Lung microvascular endothelial cell (primary cell): Measurements from ENCODE around the gene KIF25. TPM values are rescaled to one million over a fixed set of nuclear protein-coding genes. Genes with fewer than 3 reads are reported as not detected.
"Not testable (repeated sequence)": the region's sequence is repeated elsewhere in the genome, so short reads cannot be mapped to it uniquely, and the experiment has no call there.

Experiments
- DNase-seq, 2 donors: peaks; one replicate each; pipeline versions ENCODE4 v3.0.0 to v3.0.0-alpha.2; 2010; ENCODE audit warnings: low read depth in 2 of 2
- total RNA-seq: library from RNA; depleted of rRNA; stranded (reverse); fragments of >200 nt; gene quantifications from 2 replicates; pipeline ENCODE4 v1.2.1, GENCODE V29; 2014

The KIF25 gene
- total RNA-seq, 1 donor from 2014 or later = not detected

- DNase-seq = no peak
These were observed 66.8 kb downstream of the KIF25 start for GRCh38 chr6:168064226-168064807.

- DNase-seq = no peak
These were observed 69.7 kb downstream of the KIF25 start for GRCh38 chr6:168067081-168067759.

- DNase-seq = no peak
These were observed 73.3 kb downstream of the KIF25 start for GRCh38 chr6:168070804-168071203.

- no peak for DNase-seq
These were observed 74.1 kb downstream of the KIF25 start for GRCh38 chr6:168071620-168072019.

- DNase-seq = no peak
These were observed 74.8 kb downstream of the KIF25 start for GRCh38 chr6:168072261-168072660.

- DNase-seq = no peak
These were observed 75.3 kb downstream of the KIF25 start for GRCh38 chr6:168072730-168073129.

GRCh38 chr6:168073937-168074730, 76.7 kb downstream of the KIF25 start:
- DNase-seq = no peak

GRCh38 chr6:168075216-168075615, 77.7 kb downstream of the KIF25 start:
- DNase-seq = no peak

GRCh38 chr6:168075787-168076202, 78.3 kb downstream of the KIF25 start:
- no peak for DNase-seq

GRCh38 chr6:168077401-168077800, 79.9 kb downstream of the KIF25 start:
- not testable (repeated sequence) for DNase-seq

GRCh38 chr6:168078175-168078942, 80.9 kb downstream of the KIF25 start:
- no peak for DNase-seq

- DNase-seq = no peak
These were observed 81.5 kb downstream of the KIF25 start, which contains the start of gene FRMD1 for GRCh38 chr6:168078943-168079405. Gene FRMD1 (minus strand): TSS chr6:168079212. CDS start chr6:168079094, 118 bp downstream.

- DNase-seq = no peak
These were observed 83.1 kb downstream of the KIF25 start for GRCh38 chr6:168080393-168081077.

- no peak for DNase-seq
These were observed 84.5 kb downstream of the KIF25 start for GRCh38 chr6:168081858-168082546.

- no peak for DNase-seq
These were observed 85.5 kb downstream of the KIF25 start for GRCh38 chr6:168082860-168083513.

- DNase-seq = no peak
These were observed 86.0 kb downstream of the KIF25 start for GRCh38 chr6:168083514-168083885.

GRCh38 chr6:168084465-168085160, 87.1 kb downstream of the KIF25 start:
- DNase-seq = no peak

- no peak for DNase-seq
These were observed 88.6 kb downstream of the KIF25 start for GRCh38 chr6:168086066-168086465.

- DNase-seq = no peak
These were observed 89.1 kb downstream of the KIF25 start for GRCh38 chr6:168086616-168087015.
